Bone marrow (tissue), 2 donors: Measurements from ENCODE around the gene CSNK1D.
A peak's percentile ranks its signal among the peaks of the same experiment; 100 is the strongest.

ENCODE experiments used
- DNase-seq, 2 donors: peaks; one replicate each; lab custom pipeline; 2025; lab: John Stamatoyannopoulos, UW

CSNK1D gene

DNA sequence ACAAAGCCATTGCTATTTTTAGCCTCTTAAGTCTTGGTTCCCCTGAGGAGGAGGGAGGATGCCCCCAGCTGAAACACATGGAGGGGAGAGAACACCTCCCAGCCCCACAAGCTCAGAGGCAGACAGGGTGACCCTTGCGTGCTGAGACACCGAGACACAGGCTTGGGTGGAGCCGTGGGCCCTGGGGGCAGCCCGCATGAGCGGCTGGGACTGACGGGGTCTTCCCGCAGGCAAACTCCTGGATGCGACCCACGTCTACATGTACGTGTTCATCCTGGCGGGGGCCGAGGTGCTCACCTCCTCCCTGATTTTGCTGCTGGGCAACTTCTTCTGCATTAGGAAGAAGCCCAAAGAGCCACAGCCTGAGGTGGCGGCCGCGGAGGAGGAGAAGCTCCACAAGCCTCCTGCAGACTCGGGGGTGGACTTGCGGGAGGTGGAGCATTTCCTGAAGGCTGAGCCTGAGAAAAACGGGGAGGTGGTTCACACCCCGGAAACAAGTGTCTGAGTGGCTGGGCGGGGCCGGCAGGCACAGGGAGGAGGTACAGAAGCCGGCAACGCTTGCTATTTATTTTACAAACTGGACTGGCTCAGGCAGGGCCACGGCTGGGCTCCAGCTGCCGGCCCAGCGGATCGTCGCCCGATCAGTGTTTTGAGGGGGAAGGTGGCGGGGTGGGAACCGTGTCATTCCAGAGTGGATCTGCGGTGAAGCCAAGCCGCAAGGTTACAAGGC is 34.9 kb downstream of the CSNK1D start:
- DNase-seq: peak in 1 of 2 donors; percentile 36

DNA sequence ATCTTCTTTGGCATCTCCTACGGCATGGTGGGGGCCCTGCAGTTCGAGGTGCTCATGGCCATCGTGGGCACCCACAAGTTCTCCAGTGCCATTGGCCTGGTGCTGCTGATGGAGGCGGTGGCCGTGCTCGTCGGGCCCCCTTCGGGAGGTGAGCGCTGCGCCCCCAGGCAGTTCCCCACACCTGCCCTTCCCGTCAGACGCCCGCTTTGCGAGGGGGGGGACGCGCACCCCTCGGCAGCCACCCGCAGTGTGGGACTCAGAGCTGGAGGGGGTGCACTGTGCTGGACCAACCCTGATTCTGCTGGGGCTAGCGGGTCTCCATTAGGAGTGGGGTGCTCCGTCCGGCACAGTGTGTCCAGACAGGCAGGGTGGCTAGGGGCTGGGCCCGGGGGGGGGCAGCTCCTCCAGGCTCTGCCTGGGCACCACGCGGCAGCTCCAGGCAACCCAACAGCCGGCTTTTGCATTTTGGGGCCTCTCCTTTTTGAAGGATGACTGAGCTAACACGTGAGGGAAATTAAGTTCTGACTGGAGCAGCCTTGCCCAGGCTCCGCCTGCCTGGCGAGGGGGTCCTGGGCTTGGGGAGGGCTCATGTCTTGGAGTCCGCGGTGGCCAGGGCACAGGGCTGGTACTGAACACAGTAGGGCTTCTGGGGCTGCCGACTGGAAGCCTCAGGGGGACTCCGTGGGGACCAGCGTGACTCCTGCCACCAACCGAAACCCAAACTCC is 35.6 kb downstream of the CSNK1D start:
- no peak for DNase-seq

DNA sequence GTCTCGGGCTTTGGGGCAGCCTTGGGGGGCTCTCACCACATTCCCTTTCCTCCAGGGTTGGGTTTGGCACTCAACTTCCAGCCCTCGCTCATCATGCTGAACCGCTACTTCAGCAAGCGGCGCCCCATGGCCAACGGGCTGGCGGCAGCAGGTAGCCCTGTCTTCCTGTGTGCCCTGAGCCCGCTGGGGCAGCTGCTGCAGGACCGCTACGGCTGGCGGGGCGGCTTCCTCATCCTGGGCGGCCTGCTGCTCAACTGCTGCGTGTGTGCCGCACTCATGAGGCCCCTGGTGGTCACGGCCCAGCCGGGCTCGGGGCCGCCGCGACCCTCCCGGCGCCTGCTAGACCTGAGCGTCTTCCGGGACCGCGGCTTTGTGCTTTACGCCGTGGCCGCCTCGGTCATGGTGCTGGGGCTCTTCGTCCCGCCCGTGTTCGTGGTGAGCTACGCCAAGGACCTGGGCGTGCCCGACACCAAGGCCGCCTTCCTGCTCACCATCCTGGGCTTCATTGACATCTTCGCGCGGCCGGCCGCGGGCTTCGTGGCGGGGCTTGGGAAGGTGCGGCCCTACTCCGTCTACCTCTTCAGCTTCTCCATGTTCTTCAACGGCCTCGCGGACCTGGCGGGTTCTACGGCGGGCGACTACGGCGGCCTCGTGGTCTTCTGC is 36.3 kb downstream of the CSNK1D start:
- DNase-seq: no peak

DNA sequence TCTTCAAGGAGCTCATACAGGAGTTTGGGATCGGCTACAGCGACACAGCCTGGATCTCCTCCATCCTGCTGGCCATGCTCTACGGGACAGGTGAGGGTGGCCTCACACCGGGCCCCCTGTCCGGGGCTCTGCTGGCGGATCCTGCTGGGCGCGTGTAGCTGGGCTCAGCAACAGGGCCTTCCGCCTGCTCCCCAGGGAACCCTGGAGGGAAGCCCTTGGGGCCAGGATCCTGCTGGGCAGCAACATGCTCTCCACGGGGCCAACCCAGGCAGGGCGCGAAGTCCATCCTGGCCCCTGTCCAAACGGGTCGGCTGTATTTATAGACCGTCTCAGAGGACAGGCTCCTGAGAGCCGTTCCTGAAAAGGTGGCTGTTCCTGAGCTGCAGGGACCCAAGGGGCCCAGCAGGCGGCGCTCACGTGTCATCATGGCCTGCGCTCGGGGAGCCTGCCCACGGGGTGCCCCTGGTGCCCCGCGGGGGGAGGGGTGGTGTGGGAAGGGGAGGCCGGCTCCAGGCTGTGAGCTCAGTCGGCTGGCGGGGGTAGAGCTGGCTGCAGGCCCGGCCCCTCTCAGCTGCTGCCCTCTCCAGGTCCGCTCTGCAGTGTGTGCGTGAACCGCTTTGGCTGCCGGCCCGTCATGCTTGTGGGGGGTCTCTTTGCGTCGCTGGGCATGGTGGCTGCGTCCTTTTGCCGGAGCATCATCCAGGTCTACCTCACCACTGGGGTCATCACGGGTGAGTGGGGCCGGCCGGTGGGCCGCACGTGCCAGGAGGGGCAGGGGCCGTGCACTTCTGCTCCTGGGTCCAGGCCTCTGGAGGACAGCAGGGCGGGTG is 37.1 kb downstream of the CSNK1D start:
- DNase-seq: peak in 1 of 2 donors; percentile 56

DNA sequence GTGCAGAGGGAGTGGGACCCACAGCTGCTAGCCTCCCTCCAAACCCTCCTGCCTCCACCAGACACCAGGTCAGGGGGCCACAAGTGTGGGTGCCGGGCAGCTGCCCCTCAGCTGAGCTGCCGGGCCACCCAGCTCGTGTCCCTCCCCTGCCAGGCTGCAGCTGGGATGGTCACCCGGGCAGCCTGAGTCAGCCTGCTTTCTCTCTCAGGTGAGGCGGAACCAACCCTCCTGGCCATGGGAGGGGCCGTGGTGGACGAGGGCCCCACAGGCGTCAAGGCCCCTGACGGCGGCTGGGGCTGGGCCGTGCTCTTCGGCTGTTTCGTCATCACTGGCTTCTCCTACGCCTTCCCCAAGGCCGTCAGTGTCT is 37.7 kb downstream of the CSNK1D start:
- DNase-seq: no peak

DNA sequence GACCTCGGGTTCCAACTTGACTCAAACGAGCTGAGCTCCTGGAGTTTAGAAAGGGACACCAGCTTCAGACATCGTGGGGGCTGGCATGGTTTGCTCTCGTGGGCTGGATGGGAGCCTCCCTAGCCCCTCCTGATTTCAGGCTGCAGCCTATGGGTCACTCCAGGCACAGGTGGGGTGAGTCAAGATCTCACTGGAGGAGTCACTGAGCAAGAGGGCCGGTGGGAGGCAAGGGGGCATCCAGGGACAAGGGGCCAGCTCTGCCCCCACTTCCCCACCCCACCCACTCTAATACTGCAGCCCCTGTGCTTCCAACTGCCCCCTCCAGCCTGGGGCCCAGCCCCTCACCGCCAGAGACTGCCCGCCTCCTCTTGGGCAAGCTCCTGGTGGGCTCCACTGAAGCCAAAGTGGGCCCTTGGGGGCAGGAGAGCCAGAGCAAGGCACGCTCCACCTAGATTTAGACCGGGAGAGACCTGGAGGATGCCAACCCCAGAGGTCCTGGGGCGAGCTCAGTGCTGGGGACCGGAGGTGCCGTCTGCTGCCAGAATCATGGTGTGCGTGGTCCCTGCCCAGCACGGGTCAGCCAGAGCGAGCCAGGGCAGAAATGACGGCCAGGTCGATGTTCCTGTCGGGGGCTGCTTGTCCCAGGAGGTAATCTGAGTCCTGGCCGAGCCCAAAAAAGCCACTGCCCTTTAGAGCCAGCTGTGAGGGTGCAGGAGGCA is 38.3 kb downstream of the CSNK1D start:
- DNase-seq: no peak

DNA sequence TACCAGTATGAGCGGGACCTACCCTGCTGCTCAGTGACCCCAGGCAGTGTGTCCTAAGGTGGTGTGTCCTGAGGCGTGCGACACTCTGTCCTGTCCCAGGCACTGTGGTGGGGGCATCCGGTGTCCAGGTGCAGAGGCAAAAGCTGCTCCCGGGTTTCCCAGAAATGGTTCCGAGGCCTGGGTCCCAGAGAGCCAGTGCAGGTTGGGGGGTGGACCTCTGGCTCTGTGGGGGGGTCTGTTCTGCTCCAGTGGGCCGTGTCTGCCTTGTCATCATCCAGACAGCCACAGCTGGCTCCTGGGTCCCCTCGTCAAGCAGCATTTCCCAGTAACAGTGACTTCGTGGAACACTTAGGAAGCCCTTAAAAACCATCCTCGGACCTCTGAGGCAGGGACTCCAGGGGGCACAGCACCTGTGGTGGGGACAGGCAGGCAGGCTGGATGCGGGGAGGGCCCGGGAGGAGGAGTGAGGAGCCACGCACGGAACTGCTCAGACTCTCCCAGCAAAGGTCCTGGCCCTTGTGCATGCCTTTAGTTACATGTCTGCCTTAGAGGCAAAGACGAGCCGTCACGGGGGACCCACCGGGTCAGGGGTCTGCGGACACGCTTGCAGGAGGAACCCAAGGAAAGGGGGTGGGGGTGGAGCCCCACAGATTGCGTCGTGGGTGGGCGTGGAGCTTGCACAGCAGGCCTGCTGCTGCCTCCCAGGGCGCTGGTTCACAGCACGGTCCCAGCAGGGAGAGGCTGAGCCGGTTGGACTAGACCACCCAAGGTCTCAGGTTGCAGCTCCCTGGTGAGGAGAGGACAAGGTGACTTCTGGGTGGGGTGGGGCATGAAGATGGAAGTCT is 39.1 kb downstream of the CSNK1D start:
- DNase-seq: no peak

DNA sequence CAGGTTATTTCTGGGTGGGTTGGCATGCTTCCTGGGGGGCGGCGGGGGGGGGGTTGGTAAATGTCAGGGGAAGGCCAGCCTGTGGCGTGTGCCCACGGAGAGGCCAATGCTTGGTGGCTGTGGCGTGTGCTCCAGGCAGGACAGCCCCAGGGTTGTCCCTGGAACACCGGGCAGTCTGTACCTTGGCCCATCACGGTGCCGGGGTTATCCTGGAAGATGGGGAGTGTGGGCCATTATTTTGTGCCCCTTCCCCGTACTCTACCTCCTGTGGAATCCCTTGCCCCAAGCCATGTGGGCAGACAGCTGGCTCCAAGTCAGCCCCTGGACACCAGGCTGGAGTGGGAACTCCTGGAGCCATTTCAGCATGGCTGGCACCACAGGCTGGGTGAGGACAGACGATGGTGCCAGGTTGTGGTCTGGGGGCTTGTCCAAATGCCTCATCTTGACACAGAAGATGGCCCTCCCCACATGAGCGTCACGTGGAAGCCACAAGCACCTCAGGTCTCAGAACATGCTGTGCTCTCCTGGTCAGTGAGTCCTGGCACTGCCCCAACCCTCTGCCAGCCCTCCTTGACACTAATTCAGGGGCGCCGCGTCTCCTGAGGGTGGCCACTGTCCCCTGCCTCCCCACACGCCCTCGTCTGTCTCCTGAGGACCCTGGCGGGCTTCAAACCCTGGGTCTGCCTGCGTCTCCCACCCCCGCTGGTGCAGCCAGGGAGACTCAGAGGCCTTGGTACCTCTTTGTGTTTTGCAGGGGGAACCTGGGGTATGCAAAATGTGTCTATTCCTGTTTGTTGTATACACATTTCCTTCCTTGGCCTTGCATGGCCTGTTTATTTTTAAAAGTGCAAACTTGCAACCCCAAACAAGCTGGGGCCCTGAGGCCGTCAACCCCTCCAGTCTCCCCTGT is 40.4 kb downstream of the CSNK1D start:
- DNase-seq: no peak

DNA sequence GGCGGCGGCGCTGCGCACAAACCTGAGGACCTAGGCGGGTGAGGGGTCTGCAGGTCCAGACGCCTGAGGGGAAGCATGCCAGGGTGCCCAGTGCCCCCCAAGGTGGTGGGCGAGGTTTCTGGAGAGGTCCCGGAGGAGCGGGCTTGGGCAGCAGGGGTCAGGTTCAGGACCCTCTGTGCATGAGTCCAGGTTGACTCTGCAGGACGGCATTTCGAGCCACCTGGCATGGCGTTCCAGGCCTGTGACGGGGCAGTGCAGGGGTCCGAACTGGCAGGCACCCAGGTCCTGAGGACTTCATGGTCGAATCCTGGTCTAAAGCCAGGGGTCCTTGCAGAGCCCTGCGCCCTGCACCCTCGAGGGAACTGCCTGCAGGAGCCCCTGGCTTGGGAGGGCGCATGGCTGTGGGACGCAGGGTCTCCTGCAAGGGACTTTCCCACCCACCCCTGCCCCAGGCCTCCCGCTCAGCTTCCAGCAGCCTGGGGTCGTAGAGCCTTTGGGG is 41.1 kb downstream of the CSNK1D start:
- no peak for DNase-seq

DNA sequence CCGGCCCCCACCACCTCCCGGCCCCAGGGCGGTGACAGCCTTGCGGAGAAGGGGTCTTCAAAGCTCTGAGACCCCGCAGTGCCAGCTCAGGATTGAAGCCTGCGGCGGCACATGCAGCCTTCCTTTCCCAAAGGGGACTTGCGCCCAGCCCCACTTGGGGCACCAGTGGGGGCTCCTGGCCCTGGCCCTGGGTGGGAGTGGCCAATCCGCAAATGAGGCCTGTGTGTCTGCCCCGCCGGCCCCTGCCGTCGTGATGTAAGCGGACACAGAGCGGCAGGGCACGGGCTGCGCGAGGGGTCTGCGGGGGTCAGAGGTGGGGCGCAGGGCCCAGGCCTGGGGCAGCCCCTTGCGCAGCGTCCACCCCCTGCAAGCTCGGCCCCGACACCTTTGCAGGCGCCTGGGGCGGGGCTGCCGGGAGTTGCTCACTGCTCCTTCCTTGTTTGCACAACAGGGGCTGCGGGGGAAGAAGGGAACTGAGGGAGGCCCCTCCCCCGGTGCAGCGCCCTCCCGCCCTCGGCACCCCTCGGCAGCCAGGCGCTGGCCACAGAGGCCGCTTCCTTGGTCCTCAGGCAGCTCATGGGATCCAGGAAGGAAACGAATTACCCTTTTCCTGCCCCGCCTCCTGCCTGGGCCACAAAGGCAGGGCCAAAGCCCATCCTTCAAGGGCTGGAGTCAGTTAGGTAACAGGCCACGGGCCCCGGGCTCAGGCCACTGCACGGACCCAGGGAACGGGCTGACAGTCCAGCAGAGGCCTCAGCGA is 41.8 kb downstream of the CSNK1D start:
- peak in 1 of 2 donors; percentile 84 for DNase-seq

DNA sequence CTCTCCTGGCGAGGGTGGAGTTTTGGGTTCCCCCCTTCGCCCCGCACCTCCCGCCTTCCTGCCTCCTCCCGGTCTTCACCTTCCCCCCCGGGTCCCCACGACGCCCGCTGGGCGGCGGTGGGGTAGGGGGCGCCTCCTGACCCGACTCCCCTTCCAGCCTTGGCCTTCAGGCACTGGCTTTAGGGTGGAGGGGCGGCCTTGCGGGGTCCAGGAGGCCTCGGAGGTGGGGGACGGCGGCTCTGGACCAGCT is 42.3 kb downstream of the CSNK1D start:
- DNase-seq: peak in 1 of 2 donors; percentile 70

DNA sequence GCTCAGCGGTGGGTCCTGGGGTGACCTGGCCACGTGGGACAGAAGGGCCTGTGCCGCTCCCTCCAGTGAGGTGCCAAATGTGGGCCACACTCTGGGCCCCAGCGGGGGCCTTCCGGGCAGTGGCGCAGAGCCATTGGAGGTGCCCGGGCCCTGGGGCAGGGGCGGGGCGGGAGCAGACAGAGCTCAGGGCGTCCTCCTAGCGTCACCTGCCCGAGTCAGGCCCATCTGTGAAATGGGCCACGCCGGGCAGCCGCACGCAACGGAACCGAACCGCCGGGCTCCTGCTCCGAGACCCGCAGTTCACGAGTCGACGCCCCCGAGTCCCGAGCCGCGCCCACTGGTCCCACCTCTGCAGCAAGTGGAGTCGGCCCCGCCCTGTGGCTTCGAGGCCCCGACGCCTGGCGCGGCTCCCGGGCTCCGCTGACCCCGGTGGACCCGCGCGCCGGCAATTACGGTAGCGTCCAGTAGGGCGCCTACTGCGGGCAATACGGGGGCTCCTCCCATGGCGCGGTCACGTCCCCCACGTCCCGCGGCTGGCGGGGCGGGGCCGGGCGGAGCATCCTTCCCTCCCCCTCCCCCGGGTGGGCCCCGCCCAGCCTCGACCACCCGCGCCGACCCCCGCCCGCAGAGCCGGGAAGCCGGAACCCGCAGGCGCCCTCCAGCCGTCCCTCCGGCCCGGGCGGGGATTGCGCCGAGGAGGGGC is 42.7 kb downstream of the CSNK1D start:
- peak; percentile 32 to 70 for DNase-seq

DNA sequence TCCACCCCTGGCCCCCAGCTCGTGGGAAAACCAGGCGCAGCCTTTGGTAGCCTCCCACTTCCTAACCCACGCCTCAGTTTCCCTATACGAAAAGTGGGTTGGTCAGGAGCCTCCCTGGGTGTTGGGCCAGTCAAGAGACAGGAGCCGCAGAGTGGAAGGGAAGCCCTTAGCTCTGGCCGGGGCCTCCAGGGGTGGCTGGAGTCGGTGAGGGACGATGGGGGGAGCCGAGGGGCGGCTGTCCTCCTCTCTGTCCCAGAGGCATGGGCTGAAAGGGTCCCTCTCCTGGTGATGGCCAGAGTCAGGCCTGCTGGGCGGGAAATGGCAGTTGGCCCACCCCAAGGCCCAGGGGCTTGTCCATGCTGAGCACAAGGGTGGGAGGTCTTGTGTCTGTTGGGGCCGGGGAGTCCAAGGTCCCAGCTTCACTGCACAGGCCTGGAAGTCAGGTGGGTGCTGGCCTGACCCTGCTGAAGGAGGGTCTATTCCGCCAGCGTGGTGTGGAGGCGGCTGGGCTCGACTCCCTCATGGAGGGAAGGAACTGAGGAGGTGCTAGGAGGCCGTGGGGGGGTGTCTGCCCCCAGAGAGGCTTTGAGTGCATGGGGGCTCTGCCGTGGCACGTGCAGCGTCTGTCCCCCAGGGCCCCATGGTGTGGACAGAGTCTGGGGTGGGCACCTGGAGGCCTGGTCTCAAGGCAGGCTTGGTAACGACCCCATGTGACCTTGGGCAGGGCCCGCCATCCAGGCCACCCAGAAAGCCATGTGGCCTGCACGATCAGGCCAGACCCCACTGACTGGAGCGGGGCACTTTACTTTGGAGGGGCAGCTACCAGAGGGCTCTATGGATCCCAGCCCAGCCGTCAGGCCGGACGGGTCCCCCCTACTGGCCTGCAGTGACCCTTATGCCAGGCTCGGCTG is 43.5 kb downstream of the CSNK1D start:
- DNase-seq: peak in 1 of 2 donors; percentile 48

DNA sequence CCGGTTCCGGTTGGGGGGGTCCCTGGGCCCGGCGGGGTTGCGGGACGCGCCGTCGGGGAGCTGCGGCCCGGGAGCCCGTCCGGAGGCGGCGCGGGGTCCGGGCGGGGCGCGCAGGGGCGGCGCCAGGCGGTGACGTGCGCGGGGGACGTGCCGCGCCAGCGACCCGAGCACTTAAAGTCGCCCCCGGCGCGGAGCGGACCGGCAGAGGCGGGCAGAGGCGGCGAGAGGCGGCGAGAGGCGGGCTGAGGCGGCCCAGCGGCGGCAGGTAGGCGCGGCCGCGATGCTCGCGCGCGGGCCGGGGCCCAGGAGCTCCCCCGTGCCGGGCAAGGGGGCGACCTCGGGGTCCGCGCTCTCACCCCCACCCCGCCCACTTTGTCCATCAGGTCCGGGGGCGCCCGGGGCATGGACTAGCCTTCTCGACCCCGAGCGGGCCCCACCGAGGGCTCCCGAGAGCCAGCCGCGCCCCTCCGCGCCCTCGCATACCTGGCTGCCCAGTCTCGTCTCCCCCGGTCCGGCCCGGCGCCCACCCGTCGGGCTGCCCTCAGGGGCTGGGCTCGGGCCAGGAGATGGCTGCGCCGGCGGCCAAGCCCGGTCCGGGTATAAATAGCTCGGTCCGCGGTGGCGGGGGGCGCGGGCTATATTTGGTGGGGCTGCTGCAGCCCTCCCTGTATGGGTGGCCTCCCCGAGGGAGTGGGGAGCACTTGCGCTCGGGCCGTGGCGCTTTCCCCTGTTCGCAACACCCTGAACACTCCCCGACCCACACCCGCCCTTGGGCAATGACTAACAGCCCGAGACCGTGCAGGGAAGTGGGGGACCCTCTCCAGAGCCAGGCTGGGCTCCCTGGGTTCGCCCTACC is 44.4 kb downstream of the CSNK1D start, which contains the start of gene SLC16A3:
TSS of gene SLC16A3 (plus strand) at position 201 of the 856 bp plus-strand sequence. CDS start 6,967 bp downstream, outside the sequence.
- DNase-seq: peak in 1 of 2 donors; percentile 81

DNA sequence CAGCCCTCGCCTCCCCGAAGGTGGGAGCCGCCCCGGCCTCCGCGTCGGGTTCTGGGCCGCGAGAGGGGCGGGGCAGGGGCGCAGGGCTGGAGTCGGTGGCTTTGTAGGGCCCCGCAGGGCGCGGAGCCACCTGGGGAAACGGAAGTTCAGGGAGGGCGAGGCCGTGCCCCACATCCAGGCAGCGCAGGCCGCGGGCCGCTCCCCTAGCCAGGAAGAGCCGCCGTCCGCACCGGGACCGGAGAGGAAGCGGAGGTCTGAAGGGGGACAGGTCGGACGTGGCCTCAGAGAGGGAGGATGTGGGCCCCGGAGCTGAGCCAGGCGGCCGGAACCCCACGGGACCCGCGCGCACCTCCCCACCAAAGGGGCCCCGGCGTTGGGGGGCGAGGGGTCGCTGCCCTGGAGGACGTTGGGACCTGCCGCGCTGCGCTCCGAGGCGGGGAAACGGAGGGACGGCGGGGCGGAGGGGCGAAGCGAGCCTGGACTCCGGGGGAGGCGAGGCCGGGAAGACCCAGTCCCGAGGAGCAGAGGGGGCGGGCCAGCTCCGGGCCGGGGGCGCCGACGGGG is 45.1 kb downstream of the CSNK1D start:
- peak in 1 of 2 donors; percentile 81 for DNase-seq
